LNCaP clone FGC (cell line): ENCODE measurements around the gene P2RX2.

Experiments
- DNase-seq: peaks from one replicate; pipeline ENCODE4 v3.0.0-alpha.2; 2011; ENCODE audit warnings: low read depth
- H3K4me3 ChIP-seq: 2 replicates; pipeline ENCODE4 v1.5.1; 2011; ENCODE audit warnings: mild to moderate bottlenecking, low read depth, low read length, control low read depth
- TF ChIP-seq, protein P1 (sequence below): IDR thresholded peaks from 2 replicates; pipeline ENCODE4 v1.5.1; 2012; ENCODE audit warnings: mild to moderate bottlenecking; ENCODE audit not compliant: control insufficient read depth, insufficient read depth; ENCODE audit errors: extremely low read depth

Gene P2RX2

DNA sequence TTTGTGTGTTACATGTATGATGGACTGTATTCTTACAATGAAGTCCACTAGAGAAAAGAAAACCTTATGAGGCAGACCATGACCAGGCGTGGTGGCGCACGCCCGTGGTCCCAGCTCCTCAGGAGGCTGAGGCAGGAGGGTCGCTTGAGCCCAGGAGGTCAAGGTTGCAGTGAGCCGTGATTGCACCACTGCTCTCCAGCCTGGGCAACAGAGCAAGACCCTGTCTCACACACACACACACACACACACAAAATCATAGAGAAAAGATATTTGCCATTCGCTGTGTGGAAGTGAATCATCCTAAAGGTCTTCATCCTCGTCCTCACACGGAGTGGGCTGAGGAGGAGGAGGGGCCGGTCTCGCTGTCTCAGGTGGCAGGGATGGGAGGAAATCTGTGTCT is 40.5 kb upstream of the P2RX2 start:
- TF ChIP-seq, protein P1, sequence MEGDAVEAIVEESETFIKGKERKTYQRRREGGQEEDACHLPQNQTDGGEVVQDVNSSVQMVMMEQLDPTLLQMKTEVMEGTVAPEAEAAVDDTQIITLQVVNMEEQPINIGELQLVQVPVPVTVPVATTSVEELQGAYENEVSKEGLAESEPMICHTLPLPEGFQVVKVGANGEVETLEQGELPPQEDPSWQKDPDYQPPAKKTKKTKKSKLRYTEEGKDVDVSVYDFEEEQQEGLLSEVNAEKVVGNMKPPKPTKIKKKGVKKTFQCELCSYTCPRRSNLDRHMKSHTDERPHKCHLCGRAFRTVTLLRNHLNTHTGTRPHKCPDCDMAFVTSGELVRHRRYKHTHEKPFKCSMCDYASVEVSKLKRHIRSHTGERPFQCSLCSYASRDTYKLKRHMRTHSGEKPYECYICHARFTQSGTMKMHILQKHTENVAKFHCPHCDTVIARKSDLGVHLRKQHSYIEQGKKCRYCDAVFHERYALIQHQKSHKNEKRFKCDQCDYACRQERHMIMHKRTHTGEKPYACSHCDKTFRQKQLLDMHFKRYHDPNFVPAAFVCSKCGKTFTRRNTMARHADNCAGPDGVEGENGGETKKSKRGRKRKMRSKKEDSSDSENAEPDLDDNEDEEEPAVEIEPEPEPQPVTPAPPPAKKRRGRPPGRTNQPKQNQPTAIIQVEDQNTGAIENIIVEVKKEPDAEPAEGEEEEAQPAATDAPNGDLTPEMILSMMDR = no peak
- no peak overlapping the region for H3K4me3 ChIP-seq
- no peak for DNase-seq

DNA sequence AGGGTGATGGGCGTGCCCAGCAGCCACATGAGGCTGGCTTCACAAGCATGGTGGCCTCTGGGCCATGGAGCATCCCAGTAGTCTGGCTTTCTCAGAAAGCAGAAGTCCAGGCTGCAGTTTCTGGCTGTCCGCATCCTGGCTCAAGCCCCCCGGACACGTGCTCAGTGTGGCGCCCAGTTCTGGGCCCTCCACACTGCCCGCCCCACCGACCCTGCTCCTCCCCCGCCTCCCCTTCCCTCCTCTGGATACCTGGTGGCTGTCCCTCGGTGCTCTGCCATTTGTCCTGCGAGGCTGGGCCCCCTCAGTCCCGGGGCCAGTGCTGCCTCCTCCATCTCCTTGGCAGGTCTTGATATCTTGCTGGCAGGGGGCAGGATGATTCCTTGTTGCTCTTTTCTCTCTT is 39.8 kb upstream of the P2RX2 start:
- DNase-seq = no peak
- TF ChIP-seq, protein P1 = no peak
- no peak overlapping the region for H3K4me3 ChIP-seq

DNA sequence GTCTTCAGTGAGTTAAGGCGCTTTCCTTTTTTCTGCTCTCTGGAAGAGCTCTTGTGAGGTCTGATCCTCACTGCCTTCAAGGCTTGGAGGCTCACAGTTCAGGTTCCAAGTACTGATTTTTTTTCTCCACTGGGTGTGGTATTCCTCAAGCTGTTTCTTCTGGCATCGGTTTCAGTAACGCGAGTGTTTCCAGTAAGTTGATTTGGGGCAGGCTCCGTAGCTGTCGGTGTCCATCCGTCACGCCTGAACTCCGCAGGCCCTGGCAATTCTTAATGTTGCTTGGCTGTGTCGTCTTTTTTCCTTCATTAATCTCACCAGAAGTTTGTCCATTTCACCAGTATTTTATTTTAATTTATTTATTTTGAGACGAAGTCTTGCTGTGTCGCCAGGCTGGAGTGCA is 38.8 kb upstream of the P2RX2 start:
- no peak for DNase-seq
- TF ChIP-seq, protein P1 = no peak
- H3K4me3 ChIP-seq = no peak overlapping the region

DNA sequence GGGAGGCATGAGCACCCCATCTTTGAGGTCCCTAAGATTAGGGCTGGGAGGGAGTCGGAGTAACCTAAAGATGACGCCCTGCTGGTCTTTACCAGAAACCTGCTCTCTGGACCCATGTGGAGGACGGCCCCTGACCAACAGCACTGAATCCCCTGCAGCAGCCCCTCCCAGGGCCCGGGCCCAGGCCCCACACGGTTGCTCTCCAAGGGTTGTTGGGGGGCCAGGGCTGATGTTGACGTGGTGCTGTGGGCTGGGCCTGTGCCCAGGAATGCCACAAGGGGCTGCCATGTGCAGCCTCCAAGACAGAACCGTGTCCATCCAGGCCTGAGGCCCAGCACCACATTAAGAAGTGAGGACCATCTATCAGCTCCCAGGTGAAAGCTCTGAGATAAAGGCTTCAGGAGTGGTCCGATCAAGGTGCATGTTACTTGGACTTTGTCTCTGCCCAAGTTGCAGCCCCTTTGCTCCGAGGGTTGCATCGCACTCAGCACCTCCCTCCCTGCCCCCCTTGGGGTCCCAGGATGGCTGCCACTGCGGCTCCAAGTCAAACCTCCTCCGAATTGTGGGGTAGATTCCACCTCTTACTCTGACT is 37.8 kb upstream of the P2RX2 start:
- no peak overlapping the region for H3K4me3 ChIP-seq
- TF ChIP-seq, protein P1 = no peak
- DNase-seq = no peak

DNA sequence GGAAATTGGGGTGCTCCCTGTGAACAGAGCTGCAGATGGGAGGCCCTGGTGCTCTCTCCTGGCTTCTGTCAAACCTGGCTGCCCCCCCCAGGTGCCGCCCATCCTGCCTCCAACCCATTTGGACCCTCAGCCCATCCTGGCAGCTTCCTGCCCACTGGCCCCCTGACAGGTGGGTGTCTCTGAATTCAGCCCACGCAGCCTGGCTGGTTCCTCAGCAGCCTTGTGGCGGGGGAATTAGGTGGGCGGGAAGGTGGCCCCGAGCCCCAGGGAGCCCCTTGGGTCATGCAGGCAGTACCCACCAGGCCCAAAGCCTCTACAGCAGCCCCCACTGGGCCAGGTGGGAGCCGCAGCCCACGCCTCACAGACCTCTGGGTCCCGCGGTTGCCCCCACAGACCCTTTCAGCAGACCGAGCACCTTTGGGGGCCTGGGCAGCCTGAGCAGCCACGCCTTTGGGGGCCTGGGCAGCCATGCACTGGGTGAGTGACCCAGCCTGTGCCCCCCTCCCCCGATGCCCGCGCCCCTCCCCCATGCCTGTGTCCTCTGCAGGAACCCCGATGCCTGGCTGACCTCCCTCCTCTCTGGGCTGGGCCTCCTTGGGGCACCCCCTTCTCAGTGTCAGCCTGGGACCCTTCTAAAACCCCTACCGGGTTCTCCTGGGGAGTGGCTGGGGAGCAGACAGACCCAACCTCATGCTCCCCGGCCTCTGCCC is 37.1 kb upstream of the P2RX2 start:
- no peak overlapping the region for H3K4me3 ChIP-seq
- no peak for DNase-seq
- TF ChIP-seq, protein P1 = no peak

DNA sequence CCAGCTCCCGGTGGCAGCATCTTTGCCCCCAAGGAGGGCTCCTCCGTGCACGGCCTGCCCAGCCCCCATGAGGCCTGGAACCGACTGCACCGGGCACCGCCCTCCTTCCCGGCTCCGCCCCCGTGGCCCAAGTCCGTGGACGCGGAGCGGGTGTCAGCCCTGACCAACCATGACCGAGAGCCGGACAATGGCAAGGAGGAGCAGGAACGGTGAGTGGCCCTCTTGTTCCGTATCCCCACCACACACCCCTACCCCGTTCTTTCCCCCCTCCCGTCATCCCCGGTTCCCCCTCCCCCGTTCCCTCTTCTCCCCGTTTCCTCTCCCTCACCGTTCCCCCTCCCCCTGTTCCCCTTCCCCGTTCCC is 36.5 kb upstream of the P2RX2 start:
- TF ChIP-seq, protein P1 = no peak
- H3K4me3 ChIP-seq = no peak overlapping the region
- no peak for DNase-seq
